DOHH2 (cell line): ENCODE data around the gene CLCN7.

Experiments
- H3F3A ChIP-seq: fragments of 200-600 bp; sonication (generic), shearing (Covaris generic); 2 replicates; pipeline ENCODE4 v1.6.0; 2016; ENCODE audit warnings: antibody characterized with exemption, mild to moderate bottlenecking; ENCODE audit not compliant: control insufficient read depth, insufficient read depth
- H3K27ac ChIP-seq: fragments of 200-600 bp; sonication (generic); 2 replicates; pipeline ENCODE4 v1.5.1; 2014; ENCODE audit warnings: low read depth, mild to moderate bottlenecking, low read length, moderate library complexity
- H3K27me3 ChIP-seq: fragments of 200-600 bp; sonication (generic); 2 replicates; pipeline ENCODE4 v1.6.1; 2014; ENCODE audit warnings: mild to moderate bottlenecking, low read length, mixed read lengths; ENCODE audit not compliant: control insufficient read depth
- H3K36me3 ChIP-seq: fragments of 200-600 bp; sonication (generic); 2 replicates; pipeline ENCODE4 v1.6.1; 2014; ENCODE audit warnings: mild to moderate bottlenecking, low read length, moderate library complexity, mixed read lengths; ENCODE audit not compliant: control insufficient read depth
- H3K4me1 ChIP-seq: fragments of 200-600 bp; sonication (generic); 2 replicates; pipeline ENCODE4 v1.6.1; 2014; ENCODE audit warnings: mild to moderate bottlenecking, low read length, mixed read lengths; ENCODE audit not compliant: control insufficient read depth
- H3K4me2 ChIP-seq: fragments of 200-600 bp; sonication (generic); 2 replicates; pipeline ENCODE4 v1.6.0; 2014; ENCODE audit warnings: mild to moderate bottlenecking, low read length, moderate library complexity
- H3K4me3 ChIP-seq: fragments of 200-600 bp; sonication (generic); 2 replicates; pipeline ENCODE4 v1.5.1; 2014; ENCODE audit warnings: mild to moderate bottlenecking, low read length, mixed read lengths
- H3K79me2 ChIP-seq: fragments of 200-600 bp; sonication (generic); 2 replicates; pipeline ENCODE4 v1.6.1; 2014; ENCODE audit warnings: mild to moderate bottlenecking, low read length, mixed read lengths; ENCODE audit not compliant: control insufficient read depth
- H3K9me2 ChIP-seq: fragments of 200-600 bp; sonication (generic); replicated peaks from 2 replicates; pipeline ENCODE4 v1.6.1; 2014; ENCODE audit warnings: mild to moderate bottlenecking, low read length, mixed read lengths; ENCODE audit not compliant: control insufficient read depth
- H3K9me3 ChIP-seq: fragments of 200-600 bp; sonication (generic); 2 replicates; pipeline ENCODE4 v1.6.1; 2014; ENCODE audit warnings: antibody characterized with exemption, low read length, mixed read lengths; ENCODE audit not compliant: control insufficient read depth, insufficient read depth
- H4K20me1 ChIP-seq: fragments of 200-600 bp; sonication (generic); 2 replicates; pipeline ENCODE4 v1.6.0; 2014; ENCODE audit warnings: low read depth, mild to moderate bottlenecking, antibody characterized with exemption, low read length, moderate library complexity; ENCODE audit not compliant: control insufficient read depth, insufficient read depth
- EZH2phosphoT487 ChIP-seq: fragments of 200-600 bp; sonication (generic); IDR thresholded peaks from 2 replicates; pipeline ENCODE4 v1.6.1; 2017; ENCODE audit warnings: borderline replicate concordance, mild to moderate bottlenecking, antibody characterized with exemption, low read length, moderate library complexity, mixed read lengths
- TF ChIP-seq, protein P1 (sequence below): fragments of 200-600 bp; sonication (generic); IDR thresholded peaks from one replicate; pipeline ENCODE4 v1.5.1; 2014; ENCODE audit warnings: antibody characterized with exemption, mild to moderate bottlenecking, low read depth, low read length; ENCODE audit not compliant: poor library complexity, severe bottlenecking

Gene CLCN7

DNA sequence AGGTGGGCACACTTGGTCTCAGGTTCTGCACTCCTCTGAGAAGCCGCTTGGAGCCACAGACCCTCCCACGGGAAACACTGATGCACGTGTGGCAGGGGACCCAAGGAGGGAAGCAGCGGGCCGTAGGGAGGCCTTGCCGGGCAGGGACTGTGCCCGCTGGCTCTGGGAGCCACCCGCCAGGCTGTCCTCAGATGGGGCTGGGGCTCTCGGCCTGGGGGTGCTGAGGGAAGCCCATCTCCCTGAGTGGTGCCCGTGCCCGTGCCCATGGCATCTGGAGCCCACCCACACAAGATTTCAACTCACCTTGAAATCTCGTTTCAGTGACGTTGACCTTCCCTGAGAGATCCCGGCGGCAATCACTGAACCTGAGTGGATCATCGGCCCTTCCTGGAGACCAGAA lies 17.9 kb downstream of the CLCN7 start:
- H3K4me2 ChIP-seq, result no peak overlapping the region
- no peaks in the 10 kb centered on the region for H3K9me2 ChIP-seq
- H4K20me1 ChIP-seq, result no peaks in the 10 kb centered on the region
- TF ChIP-seq EZH2phosphoT487, result no peak
- TF ChIP-seq, protein P1, sequence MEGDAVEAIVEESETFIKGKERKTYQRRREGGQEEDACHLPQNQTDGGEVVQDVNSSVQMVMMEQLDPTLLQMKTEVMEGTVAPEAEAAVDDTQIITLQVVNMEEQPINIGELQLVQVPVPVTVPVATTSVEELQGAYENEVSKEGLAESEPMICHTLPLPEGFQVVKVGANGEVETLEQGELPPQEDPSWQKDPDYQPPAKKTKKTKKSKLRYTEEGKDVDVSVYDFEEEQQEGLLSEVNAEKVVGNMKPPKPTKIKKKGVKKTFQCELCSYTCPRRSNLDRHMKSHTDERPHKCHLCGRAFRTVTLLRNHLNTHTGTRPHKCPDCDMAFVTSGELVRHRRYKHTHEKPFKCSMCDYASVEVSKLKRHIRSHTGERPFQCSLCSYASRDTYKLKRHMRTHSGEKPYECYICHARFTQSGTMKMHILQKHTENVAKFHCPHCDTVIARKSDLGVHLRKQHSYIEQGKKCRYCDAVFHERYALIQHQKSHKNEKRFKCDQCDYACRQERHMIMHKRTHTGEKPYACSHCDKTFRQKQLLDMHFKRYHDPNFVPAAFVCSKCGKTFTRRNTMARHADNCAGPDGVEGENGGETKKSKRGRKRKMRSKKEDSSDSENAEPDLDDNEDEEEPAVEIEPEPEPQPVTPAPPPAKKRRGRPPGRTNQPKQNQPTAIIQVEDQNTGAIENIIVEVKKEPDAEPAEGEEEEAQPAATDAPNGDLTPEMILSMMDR, result no peak
- H3K4me1 ChIP-seq, result peaks cover 24% of the 10 kb centered on the region
- no peaks in the 10 kb centered on the region for H3K27me3 ChIP-seq
- H3K79me2 ChIP-seq, result no peaks in the 10 kb centered on the region
- H3K4me3 ChIP-seq, result no peak overlapping the region
- no peak overlapping the region for H3K27ac ChIP-seq
- H3K36me3 ChIP-seq, result peaks cover 36% of the 10 kb centered on the region
- H3F3A ChIP-seq, result no peaks in the 10 kb centered on the region
- no peaks in the 10 kb centered on the region for H3K9me3 ChIP-seq

DNA sequence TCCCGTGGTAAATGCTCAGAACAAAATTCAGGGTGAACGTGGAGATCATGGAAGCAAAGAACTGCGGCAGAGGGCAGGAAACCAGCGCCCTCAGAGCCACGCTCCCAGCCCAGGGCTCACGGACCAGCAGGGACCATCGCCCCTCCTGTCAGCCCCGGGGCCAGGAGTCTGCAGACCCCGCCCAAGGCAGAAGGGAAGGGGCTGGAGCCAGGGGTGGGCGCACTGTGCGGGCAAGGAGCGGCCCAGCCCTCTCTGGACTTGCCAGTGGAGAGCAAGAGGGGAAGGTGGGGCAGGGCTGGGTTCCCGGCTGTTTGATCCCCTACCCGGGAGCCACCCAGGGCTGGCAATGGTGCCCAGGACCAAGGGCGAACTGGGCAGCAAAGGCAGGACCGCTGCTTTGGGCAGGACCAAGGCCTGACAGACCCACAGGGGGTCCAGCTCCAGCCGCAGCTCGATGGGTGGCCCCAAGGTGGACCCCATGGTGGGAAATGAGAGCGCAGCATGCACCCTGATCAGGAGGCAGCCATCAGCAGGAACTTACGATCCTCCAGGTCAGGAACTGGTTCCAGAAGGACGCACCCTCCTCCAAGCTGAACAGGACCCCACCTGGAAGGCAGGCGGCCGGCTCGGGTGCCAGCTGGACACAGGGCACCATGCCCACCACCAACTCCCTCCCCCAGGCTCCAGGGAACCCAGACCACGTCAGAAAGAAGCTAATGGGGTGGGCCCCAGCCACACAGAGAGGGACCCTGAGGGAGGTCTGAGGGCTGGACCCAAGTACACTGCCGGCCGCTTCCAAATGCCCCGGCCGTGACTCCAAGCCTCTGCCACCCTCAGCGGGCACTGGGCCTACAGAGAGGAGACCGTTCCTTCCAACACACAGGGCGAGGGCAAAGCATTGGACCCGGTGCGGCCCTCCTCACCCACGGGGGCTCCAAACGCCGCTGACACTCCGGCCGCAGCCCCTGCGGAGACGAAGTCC lies 19.3 kb downstream of the CLCN7 start:
- H3K9me3 ChIP-seq, result no peaks in the 10 kb centered on the region
- no peak overlapping the region for H3K27ac ChIP-seq
- no peaks in the 10 kb centered on the region for H3K9me2 ChIP-seq
- peaks cover 21% of the 10 kb centered on the region for H3K4me1 ChIP-seq
- H3K4me3 ChIP-seq, result no peak overlapping the region
- H3F3A ChIP-seq, result no peaks in the 10 kb centered on the region
- TF ChIP-seq EZH2phosphoT487, result no peak
- TF ChIP-seq, protein P1, result no peak
- no peak overlapping the region for H3K4me2 ChIP-seq
- H4K20me1 ChIP-seq, result no peaks in the 10 kb centered on the region
- no peaks in the 10 kb centered on the region for H3K79me2 ChIP-seq
- peaks cover 33% of the 10 kb centered on the region for H3K36me3 ChIP-seq
- no peaks in the 10 kb centered on the region for H3K27me3 ChIP-seq

DNA sequence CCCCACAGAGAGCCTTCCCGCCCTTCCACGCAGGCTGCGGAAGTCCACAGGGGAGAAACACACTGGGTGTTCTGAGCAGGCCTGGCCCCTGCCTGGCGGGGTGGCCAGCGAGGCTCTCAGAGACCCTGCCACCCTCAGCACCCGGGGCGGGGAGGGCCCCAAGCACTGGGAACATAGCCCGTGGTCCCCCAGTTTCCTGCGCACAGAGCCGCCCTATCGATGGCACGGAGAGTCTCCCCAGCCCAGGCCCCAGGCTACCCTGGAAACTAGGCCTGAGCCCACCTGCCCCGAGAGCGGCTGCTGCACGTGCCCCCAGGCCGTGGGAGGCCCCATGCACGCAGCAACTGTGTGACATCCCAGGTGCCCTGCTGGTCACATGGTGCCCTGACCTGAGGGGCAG lies 20.3 kb downstream of the CLCN7 start:
- H3K4me3 ChIP-seq, result no peak overlapping the region
- H3K9me2 ChIP-seq, result no peaks in the 10 kb centered on the region
- peaks cover 12% of the 10 kb centered on the region for H3K4me1 ChIP-seq
- H3K79me2 ChIP-seq, result no peaks in the 10 kb centered on the region
- peaks cover 27% of the 10 kb centered on the region for H3K36me3 ChIP-seq
- H3K9me3 ChIP-seq, result no peaks in the 10 kb centered on the region
- no peak overlapping the region for H3K4me2 ChIP-seq
- no peak overlapping the region for H3K27ac ChIP-seq
- TF ChIP-seq, protein P1, result no peak
- TF ChIP-seq EZH2phosphoT487, result no peak
- H3K27me3 ChIP-seq, result no peaks in the 10 kb centered on the region
- H3F3A ChIP-seq, result no peaks in the 10 kb centered on the region
- H4K20me1 ChIP-seq, result no peaks in the 10 kb centered on the region
